Liver (tissue), 9 donors: Measurements from ENCODE around the gene ANKRD31. TPM values are rescaled to one million over a fixed set of nuclear protein-coding genes. Genes with fewer than 3 reads are reported as not detected.
A peak's percentile ranks its signal among the peaks of the same experiment; 100 is the strongest.

Source experiments
- DNase-seq: peaks from one replicate; pipeline ENCODE4 v3.0.0-alpha.2; 2017; ENCODE audit warnings: low spot score
- H3K27ac ChIP-seq, 2 donors: one replicate each; pipeline ENCODE4 v1.7.0; 2013; ENCODE audit warnings: inconsistent platforms in 2 of 2, low read length in 2 of 2, control low read depth in 1 of 2, low read depth in 1 of 2, mild to moderate bottlenecking in 1 of 2
- H3K27me3 ChIP-seq, 4 donors: one replicate each; pipeline versions ENCODE4 v1.6.1 to v1.7.0; 2013; ENCODE audit warnings: low read length in 3 of 4, inconsistent platforms in 1 of 4, mild to moderate bottlenecking in 1 of 4, moderate library complexity in 1 of 4; ENCODE audit not compliant: control insufficient read depth in 4 of 4, insufficient read depth in 4 of 4
- H3K36me3 ChIP-seq, 4 donors: one replicate each; pipeline versions ENCODE4 v1.6.1 to v1.7.0; 2013; ENCODE audit warnings: low read length in 3 of 4, mild to moderate bottlenecking in 3 of 4, low read depth in 1 of 4, moderate library complexity in 1 of 4; ENCODE audit not compliant: control insufficient read depth in 4 of 4, insufficient read depth in 3 of 4
- H3K4me1 ChIP-seq, 4 donors: one replicate each; pipeline versions ENCODE4 v1.6.1 to v1.7.0; 2013; ENCODE audit warnings: low read length in 3 of 4, mild to moderate bottlenecking in 3 of 4, moderate library complexity in 1 of 4; ENCODE audit not compliant: control insufficient read depth in 4 of 4, insufficient read depth in 4 of 4
- H3K4me3 ChIP-seq, 3 donors: one replicate each; pipeline versions ENCODE4 v1.6.1 to v1.7.0; 2013; ENCODE audit warnings: low read length in 3 of 3, control low read depth in 1 of 3, low read depth in 1 of 3, mild to moderate bottlenecking in 1 of 3
- H3K9ac ChIP-seq, 2 donors: one replicate each; pipeline ENCODE4 v1.7.0; 2013; ENCODE audit warnings: low read length in 2 of 2, mild to moderate bottlenecking in 2 of 2, moderate library complexity in 2 of 2, control low read depth in 1 of 2, low read depth in 1 of 2
- H3K9me3 ChIP-seq, 4 donors: one replicate each; pipeline versions ENCODE4 v1.6.1 to v1.7.0; 2013; ENCODE audit warnings: low read length in 3 of 4; ENCODE audit not compliant: control insufficient read depth in 4 of 4
- ATF3 ChIP-seq: IDR thresholded peaks from 2 replicates; pipeline ENCODE4 v1.6.1; 2016; ENCODE audit warnings: antibody characterized with exemption
- EGR1 ChIP-seq, 2 donors: IDR thresholded peaks; 2 replicates each; pipeline ENCODE4 v1.6.1; 2016 to 2018; ENCODE audit warnings: antibody characterized with exemption in 2 of 2, low read depth in 2 of 2
- FOXA1 ChIP-seq: IDR thresholded peaks from 2 replicates; pipeline ENCODE4 v1.6.1; 2016; ENCODE audit warnings: antibody characterized with exemption
- FOXA2 ChIP-seq: IDR thresholded peaks from 2 replicates; pipeline ENCODE4 v1.6.1; 2016; ENCODE audit warnings: antibody characterized with exemption
- GABPA ChIP-seq, 2 donors: IDR thresholded peaks in 1 of 2; conservative IDR thresholded peaks in 1 of 2; 2 replicates each; pipeline ENCODE4 v1.6.1; 2016; ENCODE audit warnings: antibody characterized with exemption in 2 of 2, mild to moderate bottlenecking in 1 of 2, moderate library complexity in 1 of 2
- HNF4A ChIP-seq, 2 donors: conservative IDR thresholded peaks; 2 replicates each; pipeline ENCODE4 v1.6.1; 2016; ENCODE audit warnings: antibody characterized with exemption in 2 of 2, mild to moderate bottlenecking in 2 of 2
- HNF4G ChIP-seq: IDR thresholded peaks from 2 replicates; pipeline ENCODE4 v1.6.1; 2016; ENCODE audit warnings: antibody characterized with exemption
- JUND ChIP-seq, 2 donors: IDR thresholded peaks; 2 replicates each; pipeline ENCODE4 v1.6.1; 2016; ENCODE audit warnings: antibody characterized with exemption in 2 of 2
- MAX ChIP-seq: IDR thresholded peaks from 2 replicates; pipeline ENCODE4 v1.6.1; 2016; ENCODE audit warnings: antibody characterized with exemption
- NR2F2 ChIP-seq: IDR thresholded peaks from 2 replicates; pipeline ENCODE4 v1.6.1; 2016; ENCODE audit warnings: antibody characterized with exemption
- RAD21 ChIP-seq, 2 donors: IDR thresholded peaks; 2 replicates each; pipeline ENCODE4 v1.6.1; 2016; ENCODE audit warnings: antibody characterized with exemption in 2 of 2, mild to moderate bottlenecking in 2 of 2
- REST ChIP-seq: IDR thresholded peaks from 2 replicates; pipeline ENCODE4 v1.6.1; 2016; ENCODE audit warnings: antibody characterized with exemption, mild to moderate bottlenecking
- RXRA ChIP-seq, 2 donors: IDR thresholded peaks; 2 replicates each; pipeline ENCODE4 v1.6.1; 2017 to 2018; ENCODE audit warnings: antibody characterized with exemption in 2 of 2, mild to moderate bottlenecking in 1 of 2
- SP1 ChIP-seq: IDR thresholded peaks from 2 replicates; pipeline ENCODE4 v1.6.1; 2018; ENCODE audit warnings: antibody characterized with exemption, mild to moderate bottlenecking
- TAF1 ChIP-seq: conservative IDR thresholded peaks from 2 replicates; pipeline ENCODE4 v1.6.1; 2016; ENCODE audit warnings: antibody characterized with exemption, mild to moderate bottlenecking
- YY1 ChIP-seq: IDR thresholded peaks from 2 replicates; pipeline ENCODE4 v1.6.1; 2016; ENCODE audit warnings: antibody characterized with exemption, mild to moderate bottlenecking
- WGBS: extraction: QIAGEN DNeasy Blood & Tissue Kit; methylation state at CpG from one replicate; pipeline ENCODE4 v1.1.7; 2013; 5-methylcytosine and 5-hydroxymethylcytosine counted together
- polyA plus RNA-seq, 2 donors: library from polyadenylated mRNA; stranded (reverse) in 1 of 2; unstranded in 1 of 2; fragments of 200-250 nt in 1 of 2; fragments of >200 nt in 1 of 2; fragmentation: Nextera tagmentation in 1 of 2; extraction: Ambion mirVana in 1 of 2; gene quantifications; one replicate each; pipeline versions ENCODE4 v1.2.1 to v1.2.3, GENCODE V29; 2013 to 2015
- total RNA-seq, 2 donors: library from RNA; depleted of rRNA; stranded (reverse); fragments of >200 nt; gene quantifications; one replicate each; pipeline ENCODE4 v1.2.3, GENCODE V29; 2014
- TF ChIP-seq, protein P1 (sequence below): fragments of 150-350 bp; IDR thresholded peaks from 2 replicates; pipeline ENCODE4 v1.5.1; 2017; ENCODE audit warnings: improper control_type of control experiment, low read depth, low read length; ENCODE audit not compliant: missing input control
- TF ChIP-seq, protein P2 (sequence below): IDR thresholded peaks from 2 replicates; pipeline ENCODE4 v1.6.1; 2016; ENCODE audit warnings: antibody characterized with exemption
- donor health status: healthy.
- donor health status: healthy.
- donor health status: healthy.
- donor health status: healthy.
- donor health status: healthy.

ANKRD31 gene
- total and polyA plus RNA-seq, 4 donors = 0.03 to 0.08 (median 0.04) TPM

- H3K9me3 ChIP-seq = no peaks in the 10 kb centered on the region
- H3K9ac ChIP-seq = no peak overlapping the region
- no peak overlapping the region for H3K27ac ChIP-seq
- H3K36me3 ChIP-seq = no peaks in the 10 kb centered on the region
- TF ChIP-seq ATF3 = no peak
- TF ChIP-seq EGR1 (IDR thresholded peaks at IDR 0.05; ENCODE audit: low read depth in 2 of 2) = no peak
- TF ChIP-seq NR2F2 = no peak
- TF ChIP-seq HNF4G = no peak
- TF ChIP-seq, protein P1, sequence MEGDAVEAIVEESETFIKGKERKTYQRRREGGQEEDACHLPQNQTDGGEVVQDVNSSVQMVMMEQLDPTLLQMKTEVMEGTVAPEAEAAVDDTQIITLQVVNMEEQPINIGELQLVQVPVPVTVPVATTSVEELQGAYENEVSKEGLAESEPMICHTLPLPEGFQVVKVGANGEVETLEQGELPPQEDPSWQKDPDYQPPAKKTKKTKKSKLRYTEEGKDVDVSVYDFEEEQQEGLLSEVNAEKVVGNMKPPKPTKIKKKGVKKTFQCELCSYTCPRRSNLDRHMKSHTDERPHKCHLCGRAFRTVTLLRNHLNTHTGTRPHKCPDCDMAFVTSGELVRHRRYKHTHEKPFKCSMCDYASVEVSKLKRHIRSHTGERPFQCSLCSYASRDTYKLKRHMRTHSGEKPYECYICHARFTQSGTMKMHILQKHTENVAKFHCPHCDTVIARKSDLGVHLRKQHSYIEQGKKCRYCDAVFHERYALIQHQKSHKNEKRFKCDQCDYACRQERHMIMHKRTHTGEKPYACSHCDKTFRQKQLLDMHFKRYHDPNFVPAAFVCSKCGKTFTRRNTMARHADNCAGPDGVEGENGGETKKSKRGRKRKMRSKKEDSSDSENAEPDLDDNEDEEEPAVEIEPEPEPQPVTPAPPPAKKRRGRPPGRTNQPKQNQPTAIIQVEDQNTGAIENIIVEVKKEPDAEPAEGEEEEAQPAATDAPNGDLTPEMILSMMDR = no peak
- TF ChIP-seq MAX = no peak
- no peak for TF ChIP-seq FOXA1
- WGBS = 95% methylated on average over 2 of the region's 2 CpGs
- no peak for DNase-seq
- H3K4me3 ChIP-seq = no peak overlapping the region
- no peaks in the 10 kb centered on the region for H3K27me3 ChIP-seq
- peaks cover 0 to 10% (median 2%) of the 10 kb centered on the region in 4 donors for H3K4me1 ChIP-seq
Observed at GRCh38 chr5:75045071-75045470, 191.6 kb downstream of the ANKRD31 start.

- Histone ChIP-seq H3K27ac (no peak overlapping the region), H3K4me3 (no peak overlapping the region), H3K9ac (no peak overlapping the region), H3K36me3 (no peaks in the 10 kb centered on the region), H3K9me3 (no peaks in the 10 kb centered on the region), H3K27me3 (no peaks in the 10 kb centered on the region), H3K4me1 (peaks cover 0 to 10% (median 2%) of the 10 kb centered on the region in 4 donors)
- no peak for DNase-seq
- peak; percentile 81 for TF ChIP-seq SP1
- no peak for TF ChIP-seq NR2F2
- no peak for TF ChIP-seq GABPA (IDR thresholded peaks at IDR 0.05 in 1 of 2, conservative IDR thresholded peaks at IDR 0.05 in 1 of 2)
- peak; percentile 99 for TF ChIP-seq FOXA1
- TF ChIP-seq, protein P2, sequence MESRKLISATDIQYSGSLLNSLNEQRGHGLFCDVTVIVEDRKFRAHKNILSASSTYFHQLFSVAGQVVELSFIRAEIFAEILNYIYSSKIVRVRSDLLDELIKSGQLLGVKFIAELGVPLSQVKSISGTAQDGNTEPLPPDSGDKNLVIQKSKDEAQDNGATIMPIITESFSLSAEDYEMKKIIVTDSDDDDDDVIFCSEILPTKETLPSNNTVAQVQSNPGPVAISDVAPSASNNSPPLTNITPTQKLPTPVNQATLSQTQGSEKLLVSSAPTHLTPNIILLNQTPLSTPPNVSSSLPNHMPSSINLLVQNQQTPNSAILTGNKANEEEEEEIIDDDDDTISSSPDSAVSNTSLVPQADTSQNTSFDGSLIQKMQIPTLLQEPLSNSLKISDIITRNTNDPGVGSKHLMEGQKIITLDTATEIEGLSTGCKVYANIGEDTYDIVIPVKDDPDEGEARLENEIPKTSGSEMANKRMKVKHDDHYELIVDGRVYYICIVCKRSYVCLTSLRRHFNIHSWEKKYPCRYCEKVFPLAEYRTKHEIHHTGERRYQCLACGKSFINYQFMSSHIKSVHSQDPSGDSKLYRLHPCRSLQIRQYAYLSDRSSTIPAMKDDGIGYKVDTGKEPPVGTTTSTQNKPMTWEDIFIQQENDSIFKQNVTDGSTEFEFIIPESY = no peak
- peak; percentile 70 for TF ChIP-seq ATF3
- peak; percentile 90 for TF ChIP-seq MAX
- TF ChIP-seq FOXA2 = peak; percentile 98
- peak; percentile 37 for TF ChIP-seq REST
- TF ChIP-seq RAD21 (IDR thresholded peaks at IDR 0.05) = peak; percentile 46 to 69
- TF ChIP-seq HNF4G = peak; percentile 36
- peak; percentile 91 for TF ChIP-seq YY1
- TF ChIP-seq TAF1 = no peak
- peak; percentile 85 to 86 for TF ChIP-seq JUND (IDR thresholded peaks at IDR 0.05)
- peak; percentile 63 to 74 for TF ChIP-seq HNF4A (conservative IDR thresholded peaks at IDR 0.05)
- TF ChIP-seq RXRA (IDR thresholded peaks at IDR 0.05) = peak; percentile 91 to 92
- TF ChIP-seq EGR1 (IDR thresholded peaks at IDR 0.05; ENCODE audit: low read depth in 2 of 2) = no peak
- 42% methylated on average over 7 of the region's 7 CpGs for WGBS
Observed at GRCh38 chr5:75044406-75044805, 192.3 kb downstream of the ANKRD31 start.
